GM21423 (cell line): ENCODE results near the gene KDR.

Experiments used
- ATAC-seq: cut with Tn5 transposase; IDR thresholded peaks from one replicate; pipeline ENCODE4 v1.9.1; 2021; ENCODE audit warnings: mild to moderate bottlenecking, moderate library complexity; ENCODE audit not compliant: unreplicated experiment

The KDR gene

GRCh38 chr4:55124322-55125076 is 896 bp downstream of the KDR start:
- no peak for ATAC-seq

DNA sequence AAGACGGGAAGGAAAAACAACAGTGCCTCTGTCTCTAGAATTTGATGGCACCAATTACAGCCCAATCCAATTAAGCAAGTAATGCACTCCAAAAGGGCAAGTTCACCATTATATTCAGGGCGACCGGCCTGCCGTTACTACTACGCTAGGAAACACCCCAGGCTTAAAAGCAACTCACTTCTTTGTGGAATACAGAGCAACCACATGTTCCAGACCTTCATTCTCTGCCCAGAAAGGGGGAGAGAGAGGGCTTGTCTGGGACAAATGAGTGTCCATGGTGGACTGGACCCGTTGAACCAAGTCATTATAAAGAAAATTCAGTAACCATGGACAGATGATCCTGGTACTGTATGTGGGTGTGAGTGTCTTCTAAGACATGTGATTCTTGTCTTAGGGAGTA is 1.6 kb downstream of the KDR start:
- no peak for ATAC-seq

GRCh38 chr4:55122235-55122634 is 3.2 kb downstream of the KDR start:
- ATAC-seq = no peak

- no peak for ATAC-seq
Measured at GRCh38 chr4:55121246-55121645, 4.1 kb downstream of the KDR start.

DNA sequence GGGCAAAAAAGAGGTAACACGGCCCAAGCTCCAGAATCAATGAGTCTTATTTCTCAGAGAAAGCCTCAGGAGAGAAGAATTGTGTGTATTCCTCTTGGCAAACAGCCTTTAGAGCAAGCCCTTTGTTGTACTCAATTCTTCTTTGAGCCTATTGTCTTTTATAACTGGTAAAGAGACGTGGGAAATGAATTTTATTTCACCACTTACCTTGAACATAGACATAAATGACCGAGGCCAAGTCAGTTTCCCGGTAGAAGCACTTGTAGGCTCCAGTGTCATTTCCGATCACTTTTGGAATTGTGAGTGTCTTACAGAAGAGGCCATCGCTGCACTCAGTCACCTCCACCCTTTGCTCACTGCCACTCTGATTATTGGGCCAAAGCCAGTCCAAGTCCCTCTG is 7.0 kb downstream of the KDR start:
- ATAC-seq = no peak

GRCh38 chr4:55117511-55117910 is 7.9 kb downstream of the KDR start:
- no peak for ATAC-seq

DNA sequence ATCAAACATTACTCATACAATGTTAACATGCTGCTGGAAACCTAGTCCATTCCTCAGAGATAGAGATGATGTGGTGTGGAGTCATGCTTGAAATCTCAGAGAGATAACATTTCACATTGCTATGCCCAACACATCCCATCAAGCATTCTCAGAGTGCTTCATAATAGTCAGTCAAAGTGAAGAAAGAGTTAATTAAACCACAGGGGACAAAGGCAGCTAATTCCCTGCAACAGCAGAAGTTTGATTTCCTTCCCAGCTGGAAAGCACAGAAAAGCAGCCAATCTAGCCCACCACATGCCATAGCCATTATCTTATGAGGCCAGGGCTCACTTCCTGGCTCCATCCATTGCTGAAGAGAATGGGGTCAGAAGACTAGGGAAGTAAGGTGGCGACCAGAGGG is 8.9 kb downstream of the KDR start:
- ATAC-seq = no peak

- ATAC-seq = no peak
Measured at GRCh38 chr4:55111601-55112000, 13.8 kb downstream of the KDR start.

DNA sequence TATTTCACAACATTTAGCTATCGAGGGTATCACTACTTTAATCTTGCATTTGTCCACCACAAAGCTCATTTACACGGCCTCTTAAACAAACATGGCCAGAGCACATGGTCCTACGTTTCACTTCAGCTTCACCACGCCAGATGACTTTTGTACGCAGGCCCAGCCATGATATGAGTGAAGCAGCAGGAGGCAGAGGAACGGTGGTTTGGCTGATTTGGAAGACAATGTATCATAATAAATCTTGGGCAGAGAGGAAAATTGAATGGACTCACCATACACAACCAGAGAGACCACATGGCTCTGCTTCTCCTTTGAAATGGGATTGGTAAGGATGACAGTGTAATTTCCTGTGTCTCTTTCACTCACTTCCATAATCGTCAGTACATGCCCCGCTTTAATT is 15.3 kb downstream of the KDR start:
- no peak for ATAC-seq

- ATAC-seq = no peak
Measured at GRCh38 chr4:55107054-55107453, 18.3 kb downstream of the KDR start.

GRCh38 chr4:55103224-55103623 is 22.2 kb downstream of the KDR start:
- ATAC-seq = no peak

- no peak for ATAC-seq
Measured at GRCh38 chr4:55099816-55100215, 25.6 kb downstream of the KDR start.

DNA sequence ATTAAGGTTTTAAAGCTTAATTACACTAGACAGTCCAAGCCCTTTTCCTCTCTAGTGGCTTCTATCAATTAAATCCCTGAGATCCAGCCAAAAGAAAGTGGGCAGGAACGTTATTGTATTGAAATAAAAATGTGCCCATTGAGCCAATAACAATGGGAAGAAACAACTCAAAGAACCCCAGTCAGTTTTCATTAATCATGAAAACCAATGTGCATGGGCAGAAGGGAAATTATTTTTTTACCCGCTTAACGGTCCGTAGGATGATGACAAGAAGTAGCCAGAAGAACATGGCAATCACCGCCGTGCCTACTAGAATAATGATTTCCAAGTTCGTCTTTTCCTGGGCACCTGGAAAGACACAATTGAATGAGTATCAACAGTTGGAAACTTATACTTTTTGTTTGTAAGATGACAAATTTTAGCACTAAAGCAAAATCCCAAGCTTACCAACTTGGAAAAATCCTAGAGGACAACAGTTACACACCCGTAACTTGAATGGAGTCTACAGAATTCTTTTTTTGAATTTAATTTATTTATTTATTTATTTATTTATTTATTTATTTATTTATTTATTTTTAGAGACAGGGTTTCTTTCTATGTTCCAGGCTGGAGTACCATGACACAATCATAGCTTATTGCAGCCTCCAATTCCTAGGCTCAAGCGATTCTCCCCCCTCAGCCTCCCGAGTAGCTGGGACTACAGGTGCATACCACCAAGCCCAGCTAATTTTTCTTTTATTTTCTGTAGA is 26.8 kb downstream of the KDR start:
- no peak for ATAC-seq

DNA sequence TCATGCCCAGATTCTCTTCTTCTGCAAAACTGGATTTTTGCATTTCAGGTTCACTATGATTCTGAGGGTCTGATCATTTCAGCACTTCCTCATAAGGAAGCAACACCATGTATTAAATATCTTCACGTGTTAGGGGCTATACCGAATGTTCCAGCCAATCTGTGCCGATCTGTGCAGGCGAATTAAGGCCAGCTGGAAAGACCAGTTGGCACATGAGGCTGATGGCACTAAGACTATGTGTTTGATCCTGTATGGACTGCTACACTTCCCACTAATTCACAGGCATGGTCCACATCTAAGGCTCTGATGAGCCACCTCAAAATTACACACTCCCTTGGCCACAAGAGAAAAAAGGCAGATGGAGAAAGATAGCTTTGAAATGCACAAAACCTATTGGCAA is 28.8 kb downstream of the KDR start:
- ATAC-seq = no peak

- ATAC-seq = no peak
Measured at GRCh38 chr4:55096045-55096444, 29.4 kb downstream of the KDR start.

DNA sequence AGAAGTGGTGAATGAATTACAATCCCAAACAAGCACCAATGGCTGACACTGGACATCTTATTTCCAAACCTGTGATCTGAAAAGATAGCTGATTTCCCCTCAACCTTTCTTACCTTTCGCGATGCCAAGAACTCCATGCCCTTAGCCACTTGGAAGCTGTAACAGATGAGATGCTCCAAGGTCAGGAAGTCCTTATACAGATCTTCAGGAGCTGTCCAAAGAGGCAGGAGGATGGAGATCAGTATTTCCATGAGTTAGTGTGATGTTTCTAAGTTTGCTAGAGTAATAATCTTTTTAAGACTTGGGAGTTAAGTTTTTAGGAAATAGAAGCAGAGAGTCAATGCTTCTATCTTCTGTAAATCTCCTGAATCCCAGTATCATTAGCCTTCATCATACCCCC is 32.9 kb downstream of the KDR start:
- no peak for ATAC-seq

DNA sequence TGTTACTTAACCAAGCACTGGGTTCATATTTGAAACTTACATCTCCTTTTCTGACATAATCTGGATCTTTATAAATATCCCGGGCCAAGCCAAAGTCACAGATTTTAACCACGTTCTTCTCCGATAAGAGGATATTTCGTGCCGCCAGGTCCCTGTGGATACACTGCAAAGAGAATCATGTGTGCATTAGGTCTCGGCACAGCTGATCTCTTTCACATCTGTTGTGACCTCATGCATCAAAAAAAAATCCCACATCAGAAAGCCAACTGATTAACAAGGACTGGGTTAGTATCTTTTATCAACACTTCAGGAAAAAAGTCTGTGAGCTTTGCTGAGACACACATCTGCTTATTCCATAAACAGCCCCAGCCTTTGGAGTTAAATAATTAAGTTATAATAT is 35.5 kb downstream of the KDR start:
- no peak for ATAC-seq

GRCh38 chr4:55087913-55088260 is 37.5 kb downstream of the KDR start:
- no peak for ATAC-seq

DNA sequence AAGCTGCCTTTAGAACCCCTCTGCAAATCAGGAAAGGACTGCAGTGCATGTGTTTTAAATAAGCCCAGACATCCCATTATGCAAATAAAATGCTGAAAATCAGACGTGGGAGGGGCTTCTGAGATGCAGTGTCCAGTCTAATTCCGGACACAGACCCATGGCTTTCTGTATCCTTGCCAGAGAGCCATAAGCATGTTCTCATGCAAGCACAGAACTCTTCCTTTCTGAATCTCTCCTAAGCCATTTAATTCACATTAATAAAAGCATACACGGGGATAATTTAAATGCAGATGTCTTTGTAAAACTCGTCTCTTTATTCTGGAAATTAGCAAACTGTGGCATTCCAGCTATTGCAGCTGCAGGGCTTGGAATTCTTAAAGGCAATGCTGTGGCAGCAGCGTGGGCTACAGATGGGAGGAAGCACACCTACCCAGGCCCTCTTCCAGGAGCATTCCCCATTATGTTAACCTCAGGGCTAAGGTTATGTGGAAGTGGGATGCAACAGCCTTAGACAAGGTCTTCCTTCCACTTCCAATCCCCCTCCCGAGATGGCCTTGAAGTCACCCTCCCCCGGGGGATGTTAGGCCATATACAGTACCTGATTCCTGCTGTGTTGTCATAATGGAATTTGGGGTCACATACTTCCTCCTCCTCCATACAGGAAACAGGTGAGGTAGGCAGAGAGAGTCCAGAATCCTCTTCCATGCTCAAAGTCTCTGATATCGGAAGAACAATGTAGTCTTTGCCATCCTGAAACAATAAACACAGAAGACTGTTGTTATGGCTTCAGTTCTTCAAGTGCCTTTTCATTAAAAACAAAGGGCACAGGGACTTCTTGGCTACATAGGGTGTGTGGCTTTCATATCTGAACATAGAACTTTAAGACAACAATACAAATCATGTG is 38.1 kb downstream of the KDR start:
- ATAC-seq = no peak

DNA sequence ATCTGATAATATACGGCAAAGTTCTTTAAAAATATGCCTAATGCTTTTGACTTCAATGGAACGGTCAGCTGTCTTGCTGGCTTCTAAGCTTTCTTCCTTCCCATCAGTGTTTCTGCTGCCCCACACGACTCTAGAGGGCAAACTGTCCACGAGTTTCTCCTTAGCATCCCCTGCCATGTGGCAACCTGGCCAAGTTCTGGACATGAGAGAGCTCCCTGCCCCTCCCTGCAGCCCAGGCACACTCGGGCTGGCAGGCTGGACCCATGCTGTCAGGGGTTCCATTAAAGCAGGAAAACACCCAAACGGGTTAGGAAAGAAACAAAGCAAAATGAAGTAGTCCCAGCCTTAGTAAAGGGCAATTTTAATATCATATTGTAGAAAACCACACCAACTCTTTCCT is 38.8 kb downstream of the KDR start:
- no peak for ATAC-seq

- no peak for ATAC-seq
Measured at GRCh38 chr4:55083735-55084134, 41.7 kb downstream of the KDR start.

DNA sequence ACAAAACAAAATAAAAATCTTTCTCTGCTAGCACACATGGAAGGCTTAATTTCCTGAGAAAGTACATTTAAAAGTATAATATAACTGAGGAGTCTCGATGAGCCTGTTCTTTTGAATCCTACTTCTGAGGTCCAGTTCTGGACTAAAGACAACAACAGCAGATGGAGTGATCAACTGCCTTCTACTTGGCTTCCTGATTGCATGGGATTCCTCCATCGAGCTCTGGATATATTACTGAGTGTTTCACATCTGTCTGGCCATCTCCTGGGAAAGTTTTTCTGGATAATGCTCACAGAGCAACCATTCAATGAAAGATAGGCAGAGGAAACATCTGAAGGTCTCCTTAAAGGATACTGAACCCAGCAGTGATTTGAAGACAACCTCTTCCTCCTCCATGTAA is 42.6 kb downstream of the KDR start:
- no peak for ATAC-seq
